NCI-H1436 treated with DMSO at 0.1 percent for 48 hours (cell line): ENCODE data around the gene COL27A1.
"Not testable (repeated sequence)": the region's sequence is repeated elsewhere in the genome, so short reads cannot be mapped to it uniquely, and the experiment has no call there.

ENCODE experiments used
- DNase-seq: peaks from one replicate; lab custom pipeline; 2025; lab: John Stamatoyannopoulos, UW

Gene COL27A1

GRCh38 chr9:114123031-114123977 is 32.0 kb upstream of the COL27A1 start:
- no peak for DNase-seq

GRCh38 chr9:114124138-114124537 is 31.2 kb upstream of the COL27A1 start:
- DNase-seq = no peak

GRCh38 chr9:114124666-114125475 is 30.5 kb upstream of the COL27A1 start:
- no peak for DNase-seq

- DNase-seq = no peak
Measured at GRCh38 chr9:114125476-114126013, 29.8 kb upstream of the COL27A1 start.

GRCh38 chr9:114126247-114127060 is 28.9 kb upstream of the COL27A1 start:
- DNase-seq = no peak

GRCh38 chr9:114128759-114129158 is 26.6 kb upstream of the COL27A1 start:
- DNase-seq = not testable (repeated sequence)

- no peak for DNase-seq
Measured at GRCh38 chr9:114130141-114130540, 25.2 kb upstream of the COL27A1 start.

- DNase-seq = no peak
Measured at GRCh38 chr9:114130624-114131277, 24.6 kb upstream of the COL27A1 start.

GRCh38 chr9:114131808-114132549 is 23.4 kb upstream of the COL27A1 start:
- DNase-seq = no peak

- DNase-seq = no peak
Measured at GRCh38 chr9:114132550-114132918, 22.8 kb upstream of the COL27A1 start.

GRCh38 chr9:114134827-114135396 is 20.4 kb upstream of the COL27A1 start:
- DNase-seq = no peak

GRCh38 chr9:114137831-114138230 is 17.5 kb upstream of the COL27A1 start:
- no peak for DNase-seq

GRCh38 chr9:114138552-114138971 is 16.8 kb upstream of the COL27A1 start:
- no peak for DNase-seq

GRCh38 chr9:114139071-114139470 is 16.3 kb upstream of the COL27A1 start:
- DNase-seq = no peak

- no peak for DNase-seq
Measured at GRCh38 chr9:114140401-114140800, 14.9 kb upstream of the COL27A1 start.

- no peak for DNase-seq
Measured at GRCh38 chr9:114140850-114141249, 14.5 kb upstream of the COL27A1 start.

GRCh38 chr9:114141553-114142402 is 13.6 kb upstream of the COL27A1 start:
- no peak for DNase-seq

- no peak for DNase-seq
Measured at GRCh38 chr9:114143234-114143633, 12.1 kb upstream of the COL27A1 start.

- no peak for DNase-seq
Measured at GRCh38 chr9:114146735-114147134, 8.6 kb upstream of the COL27A1 start.
